Loucy (cell line): Measurements from ENCODE around the gene DERA.
"Not testable (repeated sequence)": the region's sequence is repeated elsewhere in the genome, so short reads cannot be mapped to it uniquely, and the experiment has no call there.

Experiments used
- EZH2phosphoT487 ChIP-seq: fragments of 200-600 bp; IDR thresholded peaks from 2 replicates; pipeline ENCODE4 v1.6.1; 2018; ENCODE audit warnings: antibody characterized with exemption, mild to moderate bottlenecking, moderate library complexity, borderline replicate concordance
- TF ChIP-seq, protein P1 (sequence below): fragments of 200-600 bp; sonication (generic); conservative IDR thresholded peaks from 2 replicates; pipeline ENCODE4 v1.5.1; 2014; ENCODE audit warnings: mild to moderate bottlenecking, antibody characterized with exemption, low read length

GRCh38 chr12:15948461-15948860 is 37.3 kb downstream of the DERA start:
- TF ChIP-seq, protein P1, sequence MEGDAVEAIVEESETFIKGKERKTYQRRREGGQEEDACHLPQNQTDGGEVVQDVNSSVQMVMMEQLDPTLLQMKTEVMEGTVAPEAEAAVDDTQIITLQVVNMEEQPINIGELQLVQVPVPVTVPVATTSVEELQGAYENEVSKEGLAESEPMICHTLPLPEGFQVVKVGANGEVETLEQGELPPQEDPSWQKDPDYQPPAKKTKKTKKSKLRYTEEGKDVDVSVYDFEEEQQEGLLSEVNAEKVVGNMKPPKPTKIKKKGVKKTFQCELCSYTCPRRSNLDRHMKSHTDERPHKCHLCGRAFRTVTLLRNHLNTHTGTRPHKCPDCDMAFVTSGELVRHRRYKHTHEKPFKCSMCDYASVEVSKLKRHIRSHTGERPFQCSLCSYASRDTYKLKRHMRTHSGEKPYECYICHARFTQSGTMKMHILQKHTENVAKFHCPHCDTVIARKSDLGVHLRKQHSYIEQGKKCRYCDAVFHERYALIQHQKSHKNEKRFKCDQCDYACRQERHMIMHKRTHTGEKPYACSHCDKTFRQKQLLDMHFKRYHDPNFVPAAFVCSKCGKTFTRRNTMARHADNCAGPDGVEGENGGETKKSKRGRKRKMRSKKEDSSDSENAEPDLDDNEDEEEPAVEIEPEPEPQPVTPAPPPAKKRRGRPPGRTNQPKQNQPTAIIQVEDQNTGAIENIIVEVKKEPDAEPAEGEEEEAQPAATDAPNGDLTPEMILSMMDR: not testable (repeated sequence)
- TF ChIP-seq EZH2phosphoT487: not testable (repeated sequence)
